GM12878 (cell line): ENCODE data around the gene THBS3. TPM values are rescaled to one million over a fixed set of nuclear protein-coding genes. Genes with fewer than 3 reads are reported as not detected.

ENCODE experiments used
- ASH2L ChIP-seq: fragments of 300-600, 200-600 bp; sonication (generic); IDR thresholded peaks from 2 replicates; pipeline ENCODE4 v1.6.1; 2017; ENCODE audit warnings: low read depth, mild to moderate bottlenecking, borderline replicate concordance
- CREM ChIP-seq: IDR thresholded peaks from 2 replicates; pipeline ENCODE4 v1.6.1; 2014; ENCODE audit warnings: antibody characterized with exemption, low read depth
- DPF2 ChIP-seq: fragments of 450-650 bp; IDR thresholded peaks from 2 replicates; pipeline ENCODE4 v1.6.1; 2017; ENCODE audit warnings: mild to moderate bottlenecking
- EED ChIP-seq: sonication (generic); IDR thresholded peaks from 2 replicates; pipeline ENCODE4 v1.6.1; 2016; ENCODE audit warnings: antibody characterized with exemption, low read depth
- ESRRA ChIP-seq: IDR thresholded peaks from 2 replicates; pipeline ENCODE4 v1.6.1; 2012; ENCODE audit warnings: mild to moderate bottlenecking, low read length, improper control_type of control experiment
- GABPA ChIP-seq: IDR thresholded peaks from 2 replicates; pipeline ENCODE4 v1.6.1; 2014; ENCODE audit warnings: antibody characterized with exemption, low read depth, mild to moderate bottlenecking, inconsistent platforms
- GATAD2B ChIP-seq: fragments of 450-650 bp; conservative IDR thresholded peaks from 2 replicates; pipeline ENCODE4 v1.6.1; 2017; ENCODE audit warnings: low read depth, mild to moderate bottlenecking, moderate library complexity
- IKZF2 ChIP-seq, 2 experiments: fragments of 450-650 bp; IDR thresholded peaks; 2 replicates each; pipeline ENCODE4 v1.6.1; 2017; ENCODE audit warnings: mild to moderate bottlenecking in 2 of 2, moderate library complexity in 2 of 2
- KLF5 ChIP-seq: fragments of 450-650 bp; IDR thresholded peaks from 2 replicates; pipeline ENCODE4 v1.6.1; 2014; ENCODE audit warnings: mild to moderate bottlenecking; ENCODE audit not compliant: partially characterized antibody
- MTA3 ChIP-seq: IDR thresholded peaks from 2 replicates; pipeline ENCODE4 v1.6.1; 2012; ENCODE audit warnings: low read length, inconsistent platforms, borderline replicate concordance
- MYC ChIP-seq: IDR thresholded peaks from 2 replicates; pipeline ENCODE4 v1.6.1; 2011; ENCODE audit warnings: mild to moderate bottlenecking, low read length, moderate library complexity, inconsistent platforms; ENCODE audit not compliant: insufficient read depth, insufficient replicate concordance, insufficient read length, severe bottlenecking
- PML ChIP-seq: IDR thresholded peaks from 2 replicates; pipeline ENCODE4 v1.6.1; 2012; ENCODE audit warnings: low read length, inconsistent platforms
- RAD51 ChIP-seq: fragments of 450-650 bp; IDR thresholded peaks from 2 replicates; pipeline ENCODE4 v1.6.1; 2016; ENCODE audit warnings: moderate library complexity, mild to moderate bottlenecking, inconsistent platforms
- RBBP5 ChIP-seq: fragments of 200-600 bp; sonication (generic); conservative IDR thresholded peaks from 2 replicates; pipeline ENCODE4 v1.6.1; 2016
- RFX5 ChIP-seq: IDR thresholded peaks from 2 replicates; pipeline ENCODE4 v1.6.1; 2011; ENCODE audit warnings: low read depth, low read length, improper control_type of control experiment
- SP1 ChIP-seq: IDR thresholded peaks from one replicate; pipeline ENCODE4 v1.6.1; 2011; ENCODE audit warnings: low read depth, low read length
- STAT3 ChIP-seq: IDR thresholded peaks from 2 replicates; pipeline ENCODE4 v1.6.1; 2011; ENCODE audit warnings: low read depth, low read length, improper control_type of control experiment
- WRNIP1 ChIP-seq: IDR thresholded peaks from 2 replicates; pipeline ENCODE4 v1.6.1; 2011; ENCODE audit warnings: low read depth, low read length, improper control_type of control experiment, borderline replicate concordance
- ZNF274 ChIP-seq: IDR thresholded peaks from one replicate; pipeline ENCODE4 v1.8.0; 2011; ENCODE audit not compliant: insufficient read length, insufficient read depth
- ZSCAN29 ChIP-seq: fragments of 450-650 bp; IDR thresholded peaks from 2 replicates; pipeline ENCODE4 v1.6.1; 2017; ENCODE audit warnings: mild to moderate bottlenecking, moderate library complexity
- polyA plus RNA-seq, 11 experiments: library from polyadenylated mRNA; depleted of rRNA in 4 of 11; unstranded in 6 of 11; stranded (reverse) in 5 of 11; fragments of >200 nt; fragmentation: Nextera tagmentation in 4 of 11; fragmentation: Illumina TruSeq in 1 of 11; extraction: Ambion mirVana in 4 of 11; extraction: Trizol in 1 of 11; gene quantifications; 1 replicate in 1 of 11; 2 replicates in 10 of 11; pipeline versions ENCODE4 v1.2.1 to v1.2.3, GENCODE V29; 2011 to 2016; ENCODE audit warnings: inconsistent platforms in 2 of 11, missing spikeins in 2 of 11, low read depth in 1 of 11
- total RNA-seq, 4 experiments: library from RNA; depleted of rRNA in 3 of 4; stranded (reverse); fragments of >200 nt in 3 of 4; fragmentation: Illumina TruSeq in 1 of 4; extraction: Trizol in 1 of 4; gene quantifications; 2 replicates each; pipeline versions ENCODE4 v1.2.1 to v1.2.3, GENCODE V29; 2013 to 2021
- TF ChIP-seq, protein P1 (sequence below): fragments of 450-650 bp; IDR thresholded peaks from 2 replicates; pipeline ENCODE4 v1.6.1; 2017; ENCODE audit warnings: mild to moderate bottlenecking, moderate library complexity
- TF ChIP-seq, protein P2 (sequence below): fragments of 450-650 bp; formaldehyde crosslinking; IDR thresholded peaks from 2 replicates; pipeline ENCODE4 v1.4.0; 2020; ENCODE audit warnings: mild to moderate bottlenecking, moderate library complexity

THBS3 gene
- total and polyA plus RNA-seq, 10 of the 15 experiments (the other 5 are each of a cell fraction or from before 2014, with no cell fraction given): 0.66 to 3.6 (median 2.0) TPM

DNA sequence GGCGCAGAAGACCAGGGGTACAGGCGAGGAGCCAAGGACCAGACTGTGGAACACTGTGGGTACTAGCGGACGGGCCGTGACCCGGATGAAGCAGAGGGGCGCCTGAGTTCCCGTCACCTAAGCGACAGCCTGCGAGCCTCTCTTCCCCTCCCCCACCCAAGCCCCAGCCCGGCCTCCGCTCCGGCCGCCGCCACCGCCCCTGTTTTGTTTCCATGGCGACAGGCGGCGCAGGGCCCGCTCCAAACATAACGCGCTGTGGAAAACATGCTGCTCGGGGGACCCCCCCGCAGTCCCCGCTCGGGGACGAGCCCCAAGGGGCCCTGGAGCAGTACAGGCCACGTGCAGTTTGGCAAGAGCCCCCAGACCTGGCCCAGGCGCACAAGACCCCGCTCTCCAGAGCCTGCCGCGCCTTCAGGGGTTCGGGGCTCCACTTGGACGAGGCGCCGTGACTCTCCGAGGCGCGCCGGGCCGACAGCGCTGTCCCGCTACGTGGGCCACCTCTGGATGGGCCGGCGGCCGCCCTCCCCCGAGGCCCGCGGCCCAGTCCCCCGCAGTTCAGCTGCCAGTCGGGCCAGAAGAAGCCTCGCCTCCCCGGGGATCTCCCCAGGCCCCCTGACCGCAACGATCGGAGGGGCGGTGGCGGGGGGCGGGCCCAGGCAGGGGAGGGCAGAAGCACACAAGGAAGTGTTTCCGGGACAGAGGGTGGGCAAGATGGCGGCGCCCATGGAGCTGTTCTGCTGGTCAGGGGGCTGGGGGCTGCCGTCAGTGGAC, 1.0 kb upstream of the THBS3 start, which contains the start of gene MTX1 (continued):
- TF ChIP-seq, protein P1, sequence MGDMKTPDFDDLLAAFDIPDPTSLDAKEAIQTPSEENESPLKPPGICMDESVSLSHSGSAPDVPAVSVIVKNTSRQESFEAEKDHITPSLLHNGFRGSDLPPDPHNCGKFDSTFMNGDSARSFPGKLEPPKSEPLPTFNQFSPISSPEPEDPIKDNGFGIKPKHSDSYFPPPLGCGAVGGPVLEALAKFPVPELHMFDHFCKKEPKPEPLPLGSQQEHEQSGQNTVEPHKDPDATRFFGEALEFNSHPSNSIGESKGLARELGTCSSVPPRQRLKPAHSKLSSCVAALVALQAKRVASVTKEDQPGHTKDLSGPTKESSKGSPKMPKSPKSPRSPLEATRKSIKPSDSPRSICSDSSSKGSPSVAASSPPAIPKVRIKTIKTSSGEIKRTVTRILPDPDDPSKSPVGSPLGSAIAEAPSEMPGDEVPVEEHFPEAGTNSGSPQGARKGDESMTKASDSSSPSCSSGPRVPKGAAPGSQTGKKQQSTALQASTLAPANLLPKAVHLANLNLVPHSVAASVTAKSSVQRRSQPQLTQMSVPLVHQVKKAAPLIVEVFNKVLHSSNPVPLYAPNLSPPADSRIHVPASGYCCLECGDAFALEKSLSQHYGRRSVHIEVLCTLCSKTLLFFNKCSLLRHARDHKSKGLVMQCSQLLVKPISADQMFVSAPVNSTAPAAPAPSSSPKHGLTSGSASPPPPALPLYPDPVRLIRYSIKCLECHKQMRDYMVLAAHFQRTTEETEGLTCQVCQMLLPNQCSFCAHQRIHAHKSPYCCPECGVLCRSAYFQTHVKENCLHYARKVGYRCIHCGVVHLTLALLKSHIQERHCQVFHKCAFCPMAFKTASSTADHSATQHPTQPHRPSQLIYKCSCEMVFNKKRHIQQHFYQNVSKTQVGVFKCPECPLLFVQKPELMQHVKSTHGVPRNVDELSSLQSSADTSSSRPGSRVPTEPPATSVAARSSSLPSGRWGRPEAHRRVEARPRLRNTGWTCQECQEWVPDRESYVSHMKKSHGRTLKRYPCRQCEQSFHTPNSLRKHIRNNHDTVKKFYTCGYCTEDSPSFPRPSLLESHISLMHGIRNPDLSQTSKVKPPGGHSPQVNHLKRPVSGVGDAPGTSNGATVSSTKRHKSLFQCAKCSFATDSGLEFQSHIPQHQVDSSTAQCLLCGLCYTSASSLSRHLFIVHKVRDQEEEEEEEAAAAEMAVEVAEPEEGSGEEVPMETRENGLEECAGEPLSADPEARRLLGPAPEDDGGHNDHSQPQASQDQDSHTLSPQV: no peak
- TF ChIP-seq WRNIP1 (no peak), GATAD2B (peak; percentile 93), ASH2L (no peak), ZNF274 (no peak), CREM (peak; percentile 71), ZSCAN29 (no peak), SP1 (no peak), ESRRA (no peak), RBBP5 (no peak), STAT3 (no peak), KLF5 (no peak), IKZF2 (IDR thresholded peaks at IDR 0.05) (0 out of 4 replicates have a peak, but pooled peaks of 1 of the 2 experiments have one; percentile 67), GABPA (peak; percentile 85), DPF2 (peak; percentile 96), RFX5 (no peak), EED (no peak), RAD51 (no peak), MTA3 (no peak), PML (no peak; the same call in 1 of the 2 replicates), MYC (no peak)
- TF ChIP-seq, protein P2, sequence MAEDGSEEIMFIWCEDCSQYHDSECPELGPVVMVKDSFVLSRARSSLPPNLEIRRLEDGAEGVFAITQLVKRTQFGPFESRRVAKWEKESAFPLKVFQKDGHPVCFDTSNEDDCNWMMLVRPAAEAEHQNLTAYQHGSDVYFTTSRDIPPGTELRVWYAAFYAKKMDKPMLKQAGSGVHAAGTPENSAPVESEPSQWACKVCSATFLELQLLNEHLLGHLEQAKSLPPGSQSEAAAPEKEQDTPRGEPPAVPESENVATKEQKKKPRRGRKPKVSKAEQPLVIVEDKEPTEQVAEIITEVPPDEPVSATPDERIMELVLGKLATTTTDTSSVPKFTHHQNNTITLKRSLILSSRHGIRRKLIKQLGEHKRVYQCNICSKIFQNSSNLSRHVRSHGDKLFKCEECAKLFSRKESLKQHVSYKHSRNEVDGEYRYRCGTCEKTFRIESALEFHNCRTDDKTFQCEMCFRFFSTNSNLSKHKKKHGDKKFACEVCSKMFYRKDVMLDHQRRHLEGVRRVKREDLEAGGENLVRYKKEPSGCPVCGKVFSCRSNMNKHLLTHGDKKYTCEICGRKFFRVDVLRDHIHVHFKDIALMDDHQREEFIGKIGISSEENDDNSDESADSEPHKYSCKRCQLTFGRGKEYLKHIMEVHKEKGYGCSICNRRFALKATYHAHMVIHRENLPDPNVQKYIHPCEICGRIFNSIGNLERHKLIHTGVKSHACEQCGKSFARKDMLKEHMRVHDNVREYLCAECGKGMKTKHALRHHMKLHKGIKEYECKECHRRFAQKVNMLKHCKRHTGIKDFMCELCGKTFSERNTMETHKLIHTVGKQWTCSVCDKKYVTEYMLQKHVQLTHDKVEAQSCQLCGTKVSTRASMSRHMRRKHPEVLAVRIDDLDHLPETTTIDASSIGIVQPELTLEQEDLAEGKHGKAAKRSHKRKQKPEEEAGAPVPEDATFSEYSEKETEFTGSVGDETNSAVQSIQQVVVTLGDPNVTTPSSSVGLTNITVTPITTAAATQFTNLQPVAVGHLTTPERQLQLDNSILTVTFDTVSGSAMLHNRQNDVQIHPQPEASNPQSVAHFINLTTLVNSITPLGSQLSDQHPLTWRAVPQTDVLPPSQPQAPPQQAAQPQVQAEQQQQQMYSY: no peak
